ENCODE measurements around the gene CCNG2. TPM values are rescaled to one million over a fixed set of nuclear protein-coding genes. Genes with fewer than 3 reads are reported as not detected.

CCNG2 gene
- total RNA-seq, 4 donors from 2014 or later = 7.7 to 12.6 (median 9.7) TPM

DNA sequence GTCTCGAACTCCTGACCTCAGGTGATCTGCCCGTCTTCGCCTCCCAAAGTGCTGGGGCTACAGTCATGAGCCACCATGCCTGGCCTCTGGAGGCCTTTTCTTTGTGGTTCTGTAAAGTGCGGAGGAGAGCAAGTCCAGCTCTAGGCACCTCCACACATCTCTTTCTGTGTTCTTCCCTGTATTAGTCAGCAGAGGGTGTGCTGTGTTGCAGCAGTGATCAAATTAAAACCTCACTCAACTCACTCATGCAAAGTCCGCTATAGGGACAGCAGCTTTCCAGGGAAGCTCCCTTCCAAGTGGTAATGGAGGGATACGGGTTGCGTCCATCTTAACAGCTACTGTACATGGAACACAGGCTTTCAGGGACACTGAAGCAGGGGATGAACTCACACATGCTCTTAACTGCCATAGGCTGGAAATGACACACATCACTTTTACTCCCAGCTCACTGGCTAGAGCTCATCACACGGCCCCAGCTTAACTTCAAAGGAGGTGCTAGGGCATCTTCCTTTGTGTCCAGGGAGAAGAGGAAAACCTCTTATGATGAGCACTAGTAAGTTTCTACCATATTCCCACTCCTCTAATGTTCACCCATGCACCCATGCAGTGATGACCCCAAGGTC is 36.0 kb upstream of the CCNG2 start:
- Histone ChIP-seq H3K27ac (no peak overlapping the region), H3K9me3 (no peaks in the 10 kb centered on the region), H3K27me3 (no peaks in the 10 kb centered on the region), H3K4me3 (no peak overlapping the region), H3K36me3 (no peaks in the 10 kb centered on the region), H3K4me1 (no peaks in the 10 kb centered on the region)
- no peak for ATAC-seq
- in situ Hi-C loops (cut with MboI; ENCODE audit: low sequenced_read_pairs in 4 of 4) (no loop called here), intact Hi-C loops (cut with DNase I; ENCODE audit: low total_unique reads) (no loop called here)
- DNase-seq = no peak
- TF ChIP-seq POLR2A (IDR thresholded peaks at IDR 0.05) = no peak
- TF ChIP-seq, protein P1, sequence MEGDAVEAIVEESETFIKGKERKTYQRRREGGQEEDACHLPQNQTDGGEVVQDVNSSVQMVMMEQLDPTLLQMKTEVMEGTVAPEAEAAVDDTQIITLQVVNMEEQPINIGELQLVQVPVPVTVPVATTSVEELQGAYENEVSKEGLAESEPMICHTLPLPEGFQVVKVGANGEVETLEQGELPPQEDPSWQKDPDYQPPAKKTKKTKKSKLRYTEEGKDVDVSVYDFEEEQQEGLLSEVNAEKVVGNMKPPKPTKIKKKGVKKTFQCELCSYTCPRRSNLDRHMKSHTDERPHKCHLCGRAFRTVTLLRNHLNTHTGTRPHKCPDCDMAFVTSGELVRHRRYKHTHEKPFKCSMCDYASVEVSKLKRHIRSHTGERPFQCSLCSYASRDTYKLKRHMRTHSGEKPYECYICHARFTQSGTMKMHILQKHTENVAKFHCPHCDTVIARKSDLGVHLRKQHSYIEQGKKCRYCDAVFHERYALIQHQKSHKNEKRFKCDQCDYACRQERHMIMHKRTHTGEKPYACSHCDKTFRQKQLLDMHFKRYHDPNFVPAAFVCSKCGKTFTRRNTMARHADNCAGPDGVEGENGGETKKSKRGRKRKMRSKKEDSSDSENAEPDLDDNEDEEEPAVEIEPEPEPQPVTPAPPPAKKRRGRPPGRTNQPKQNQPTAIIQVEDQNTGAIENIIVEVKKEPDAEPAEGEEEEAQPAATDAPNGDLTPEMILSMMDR (IDR thresholded peaks at IDR 0.05 in 4 of 5, conservative IDR thresholded peaks at IDR 0.05 in 1 of 5) = no peak

DNA sequence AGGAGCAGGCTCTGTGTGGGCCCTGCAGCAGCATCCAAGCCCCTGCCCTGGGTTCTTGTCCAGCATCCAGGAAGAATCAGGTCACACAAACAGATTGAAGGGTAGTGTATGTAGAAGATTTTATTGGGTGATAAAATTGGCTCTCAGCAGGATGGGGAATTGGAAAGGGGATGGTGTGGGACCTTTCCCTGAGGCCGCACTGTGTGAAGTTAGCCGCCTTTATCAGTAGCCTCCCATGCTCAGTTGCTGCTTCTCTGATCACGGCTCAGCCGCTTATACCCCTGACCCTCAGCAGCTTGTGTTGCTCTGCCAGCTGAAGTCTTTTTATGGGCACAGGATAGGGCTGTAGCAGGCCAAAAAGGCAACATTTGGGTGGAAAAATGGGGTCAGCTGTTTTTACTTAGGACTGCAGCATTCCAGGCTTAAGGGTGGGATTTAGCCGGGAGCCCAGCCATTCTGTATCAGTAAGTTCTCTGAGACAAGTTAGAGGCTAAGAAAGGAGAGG is 35.2 kb upstream of the CCNG2 start:
- H3K4me1 ChIP-seq = no peaks in the 10 kb centered on the region
- DNase-seq (no peak), ATAC-seq (no peak)
- intact Hi-C loops (cut with DNase I; ENCODE audit: low total_unique reads) (no loop called here), in situ Hi-C loops (cut with MboI; ENCODE audit: low sequenced_read_pairs in 4 of 4) (no loop called here)
- H3K27ac ChIP-seq = no peak overlapping the region
- no peaks in the 10 kb centered on the region for H3K36me3 ChIP-seq
- TF ChIP-seq POLR2A (IDR thresholded peaks at IDR 0.05) = no peak
- no peaks in the 10 kb centered on the region for H3K27me3 ChIP-seq
- H3K4me3 ChIP-seq = no peak overlapping the region
- H3K9me3 ChIP-seq = no peaks in the 10 kb centered on the region

DNA sequence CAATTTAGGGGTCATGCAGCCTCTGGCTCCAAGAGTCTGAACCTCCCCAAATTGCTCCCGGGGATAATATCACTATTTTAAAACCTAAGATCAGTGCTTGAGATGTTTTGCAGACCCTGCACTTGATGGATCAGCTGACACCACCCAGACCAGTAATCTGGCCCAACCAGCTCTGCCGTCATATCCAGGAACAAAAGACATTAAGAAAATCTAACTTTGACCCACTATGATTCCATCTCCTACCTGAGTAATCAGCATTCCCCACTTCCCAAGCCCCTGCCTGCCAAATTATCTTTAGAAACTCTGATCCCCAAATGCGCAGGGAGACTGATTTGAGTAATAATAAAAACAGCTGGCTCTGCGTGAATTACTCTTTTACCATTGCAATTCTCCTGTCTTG is 34.4 kb upstream of the CCNG2 start:
- in situ Hi-C loops (cut with MboI; ENCODE audit: low sequenced_read_pairs in 4 of 4) = no loop called here
- intact Hi-C loops (cut with DNase I; ENCODE audit: low total_unique reads) = no loop called here

DNA sequence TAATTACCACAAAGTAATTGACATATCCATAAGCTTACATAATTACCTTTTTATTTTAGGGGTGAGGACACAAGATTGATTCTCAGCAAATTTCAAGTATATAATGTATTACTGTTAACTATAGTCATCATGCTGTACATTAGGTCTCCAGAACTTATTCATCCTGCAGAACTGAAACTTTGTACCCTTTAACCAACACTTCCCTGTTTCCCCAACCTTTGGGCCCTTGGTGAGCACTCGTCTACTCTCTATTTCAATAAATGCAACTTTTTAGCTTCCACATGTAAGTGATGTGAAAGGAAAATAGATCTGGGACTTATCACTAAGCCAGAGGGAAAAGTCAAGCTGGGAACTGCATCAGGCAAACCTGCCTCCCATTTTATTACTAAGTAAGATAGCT is 33.6 kb upstream of the CCNG2 start:
- intact Hi-C loops (cut with DNase I; ENCODE audit: low total_unique reads) (no loop called here), in situ Hi-C loops (cut with MboI; ENCODE audit: low sequenced_read_pairs in 4 of 4) (no loop called here)
- Histone ChIP-seq H3K27me3 (no peaks in the 10 kb centered on the region), H3K27ac (no peak overlapping the region), H3K9me3 (no peaks in the 10 kb centered on the region), H3K4me1 (peaks cover 0 to 11% of the 10 kb centered on the region in 2 donors), H3K36me3 (no peaks in the 10 kb centered on the region), H3K4me3 (no peak overlapping the region)
- ATAC-seq (no peak), DNase-seq (no peak)
- TF ChIP-seq, protein P1 (IDR thresholded peaks at IDR 0.05 in 4 of 5, conservative IDR thresholded peaks at IDR 0.05 in 1 of 5) = no peak
- TF ChIP-seq POLR2A (IDR thresholded peaks at IDR 0.05) = no peak

More for the DNA sequence above, 34.4 kb upstream of the CCNG2 start:
- no peaks in the 10 kb centered on the region for H3K9me3 ChIP-seq
- H3K27ac ChIP-seq = no peak overlapping the region
- TF ChIP-seq, protein P1 (IDR thresholded peaks at IDR 0.05 in 4 of 5, conservative IDR thresholded peaks at IDR 0.05 in 1 of 5) = no peak
- H3K4me3 ChIP-seq = no peak overlapping the region
- DNase-seq (no peak), ATAC-seq (no peak)
- no peaks in the 10 kb centered on the region for H3K27me3 ChIP-seq
- no peaks in the 10 kb centered on the region for H3K36me3 ChIP-seq
- H3K4me1 ChIP-seq = peaks cover 0 to 4% of the 10 kb centered on the region in 2 donors

DNA sequence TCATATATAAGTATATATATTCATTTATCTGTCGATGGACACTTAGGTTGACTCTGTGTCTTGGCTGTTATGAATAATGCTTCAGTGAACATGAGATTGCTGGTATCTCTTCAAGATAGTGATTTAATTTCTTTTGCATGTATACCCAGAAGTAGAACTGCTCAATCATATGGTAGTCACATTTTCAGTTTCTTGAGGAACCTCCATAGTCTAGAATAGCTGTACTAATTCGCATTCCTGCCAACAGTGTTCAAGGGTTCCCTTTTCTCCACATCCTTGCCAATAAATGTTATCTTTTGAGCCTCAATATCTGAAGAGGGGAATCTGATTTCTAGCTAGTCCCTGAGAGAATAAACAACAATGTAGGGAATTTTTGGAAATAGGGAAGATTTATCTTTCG is 32.4 kb upstream of the CCNG2 start:
- no peak overlapping the region for H3K27ac ChIP-seq
- intact Hi-C loops (cut with DNase I; ENCODE audit: low total_unique reads) (no loop called here), in situ Hi-C loops (cut with MboI; ENCODE audit: low sequenced_read_pairs in 4 of 4) (no loop called here)
- no peaks in the 10 kb centered on the region for H3K9me3 ChIP-seq
- H3K27me3 ChIP-seq = no peaks in the 10 kb centered on the region
- TF ChIP-seq, protein P1 (IDR thresholded peaks at IDR 0.05 in 4 of 5, conservative IDR thresholded peaks at IDR 0.05 in 1 of 5) = no peak
- no peak for TF ChIP-seq POLR2A (IDR thresholded peaks at IDR 0.05)
- H3K36me3 ChIP-seq = no peaks in the 10 kb centered on the region
- ATAC-seq = no peak
- H3K4me3 ChIP-seq = no peak overlapping the region
- H3K4me1 ChIP-seq = peaks cover 0 to 14% of the 10 kb centered on the region in 2 donors
- DNase-seq = no peak

Data from gastrocnemius medialis (tissue), 4 donors.